Activated T-cell treated with anti-CD3 and anti-CD28 coated beads, Interleukin-2, amount 50 U/mL, for 1 hour (primary cell): Measurements from ENCODE around the gene TRIML1.

Experiments used
- DNase-seq: peaks from one replicate; pipeline ENCODE4 v3.0.0-alpha.2; 2020

The TRIML1 gene

GRCh38 chr4:188139141-188139540 is at the start of gene TRIML1:
Gene TRIML1 (plus strand): TSS chr4:188139441. CDS start chr4:188139559, 118 bp downstream.
- no peak for DNase-seq

DNA sequence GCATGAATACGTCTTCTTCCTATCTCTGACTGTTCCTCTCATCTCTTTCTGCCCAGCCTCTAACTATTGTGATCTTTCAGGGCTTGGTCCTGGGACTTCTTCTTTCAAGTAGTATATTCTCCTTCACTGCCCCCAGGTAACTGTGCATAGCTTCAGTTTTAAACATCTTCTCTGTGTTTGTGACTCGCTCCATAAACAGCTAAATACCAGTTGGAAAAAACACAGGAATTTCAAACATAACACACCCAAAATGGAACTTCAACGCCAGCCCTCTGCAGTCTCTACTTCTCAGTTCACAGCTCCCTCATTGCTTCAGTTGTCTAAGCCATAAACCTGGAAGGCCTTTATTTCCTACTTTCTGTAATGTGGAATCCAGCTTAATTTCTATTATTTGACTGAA is 46.4 kb upstream of the TRIML1 start:
- DNase-seq, result no peak

DNA sequence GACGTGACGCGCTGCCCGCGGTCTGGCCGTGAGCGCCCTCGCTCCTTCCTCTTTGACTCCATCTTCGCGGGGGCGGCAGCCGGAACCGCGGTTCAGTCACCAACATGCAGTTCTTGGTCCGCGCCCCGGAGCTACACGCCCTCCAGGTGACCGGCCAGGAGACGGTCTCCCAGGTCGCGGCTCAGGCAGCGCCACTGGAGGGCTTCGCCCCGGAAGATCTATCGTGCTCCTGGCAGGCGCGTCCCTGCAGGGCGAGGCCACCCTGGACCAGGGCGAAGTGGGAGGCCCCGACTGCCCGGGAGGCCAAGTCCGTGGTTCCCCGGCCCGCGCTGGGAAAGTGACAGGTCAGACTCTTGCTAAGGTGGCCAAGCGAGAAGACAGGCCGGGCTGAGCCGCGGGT is 32.8 kb upstream of the TRIML1 start:
- no peak for DNase-seq

- no peak for DNase-seq
These were observed 31.1 kb upstream of the TRIML1 start for GRCh38 chr4:188107931-188108843.

DNA sequence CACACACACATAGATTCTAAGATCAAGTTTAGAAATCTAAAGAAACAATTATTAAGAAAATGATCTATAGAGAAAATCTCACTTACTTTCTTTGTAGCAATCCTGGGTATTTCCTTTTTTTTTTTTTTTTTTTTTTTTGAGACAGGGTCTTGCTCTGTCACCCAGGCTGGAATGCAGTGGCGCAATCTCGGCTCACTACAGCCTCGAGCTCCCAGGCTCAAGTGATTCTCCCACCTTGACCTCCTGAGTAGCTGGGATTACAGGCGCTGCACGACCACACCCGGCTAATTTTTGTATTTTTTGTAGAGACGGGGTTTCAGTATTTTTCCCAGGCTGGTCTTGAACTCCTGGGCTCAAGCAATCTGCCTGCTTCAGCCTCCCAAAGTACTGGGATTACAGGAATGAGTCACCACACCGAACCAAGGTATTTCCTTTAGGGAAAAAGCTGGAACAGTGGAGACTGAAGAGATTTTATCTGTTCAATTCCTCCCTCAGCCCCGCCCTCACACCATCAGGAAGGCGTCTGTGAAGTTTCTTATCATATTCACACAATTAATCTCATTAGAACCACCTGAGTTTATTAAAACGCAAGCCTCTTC is 30.0 kb upstream of the TRIML1 start, which contains the start of gene TRIML2:
Gene TRIML2 (minus strand): TSS at position 447 of the 599 bp plus-strand sequence. CDS start 4,235 bp downstream, outside the sequence.
- DNase-seq, result no peak

- no peak for DNase-seq
These were observed 29.2 kb upstream of the TRIML1 start for GRCh38 chr4:188110036-188110435.

DNA sequence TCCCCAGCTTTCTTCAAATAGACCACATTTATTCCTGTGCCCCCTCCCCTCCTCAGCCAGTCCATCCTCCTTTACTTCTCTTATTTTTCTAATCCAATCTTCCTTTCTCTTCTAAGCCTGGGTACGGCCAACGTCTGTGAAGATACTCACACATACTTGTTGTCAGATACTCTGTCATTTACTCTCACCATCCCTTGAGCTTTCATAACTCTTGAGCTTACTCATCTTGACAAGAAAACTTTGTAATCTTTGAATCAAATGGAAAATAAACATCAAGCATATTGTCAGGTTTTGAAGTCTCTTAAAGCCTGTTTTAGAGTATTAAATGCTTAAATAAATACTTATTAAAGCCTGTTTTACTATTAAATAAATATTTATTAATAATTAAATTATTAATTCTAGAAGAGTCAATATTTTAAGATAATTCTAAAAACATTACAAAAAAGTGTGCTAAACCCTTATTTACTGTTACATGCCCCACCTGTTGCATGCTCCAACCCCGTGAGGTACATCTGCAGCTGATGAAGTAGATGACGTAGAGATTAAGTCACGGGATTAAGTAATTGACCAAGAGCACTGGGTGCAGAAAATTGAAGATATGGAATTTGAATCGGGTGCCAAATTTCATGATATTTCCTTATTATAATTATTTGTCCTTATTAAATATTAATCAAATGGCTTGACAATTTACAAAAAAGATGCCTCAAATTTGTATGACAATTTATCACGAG is 28.3 kb upstream of the TRIML1 start:
- DNase-seq, result no peak

GRCh38 chr4:188111955-188112354 is 27.3 kb upstream of the TRIML1 start:
- no peak for DNase-seq

- no peak for DNase-seq
These were observed 26.1 kb upstream of the TRIML1 start for GRCh38 chr4:188113156-188113555.

DNA sequence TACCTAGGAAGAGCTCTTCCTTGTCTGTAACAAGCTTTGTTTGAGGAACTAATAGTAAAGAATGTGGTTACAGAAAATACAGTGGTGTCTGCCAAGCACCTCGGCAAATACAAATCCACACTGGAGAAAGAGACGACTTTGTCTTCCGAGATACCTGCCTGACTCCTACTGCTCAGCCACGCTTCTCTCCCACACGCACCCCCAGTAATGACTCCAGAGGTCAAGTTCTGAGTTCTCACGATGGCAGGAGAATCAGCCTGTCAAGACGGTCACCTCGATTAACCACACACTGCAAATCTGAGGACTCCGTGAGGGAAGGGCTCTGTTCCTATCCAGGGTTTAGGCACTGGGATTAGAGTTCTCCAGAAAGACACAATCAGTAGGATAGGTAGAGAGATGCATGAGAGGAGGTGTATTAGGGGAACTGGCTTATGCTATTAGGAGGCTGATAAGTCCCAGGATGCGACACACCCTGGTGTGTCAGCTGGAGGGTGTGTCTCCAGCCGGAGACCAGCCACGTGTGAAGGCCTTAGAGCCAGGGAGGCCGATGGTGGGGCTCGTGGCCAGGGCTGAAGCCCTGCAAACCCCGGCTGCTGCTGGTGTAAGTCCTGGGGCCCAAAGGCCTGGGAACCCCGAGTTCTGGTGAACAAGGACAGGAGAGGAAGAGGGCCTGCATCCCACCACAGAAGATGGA is 21.5 kb upstream of the TRIML1 start:
- no peak for DNase-seq

GRCh38 chr4:188121530-188121929 is 17.7 kb upstream of the TRIML1 start:
- no peak for DNase-seq

DNA sequence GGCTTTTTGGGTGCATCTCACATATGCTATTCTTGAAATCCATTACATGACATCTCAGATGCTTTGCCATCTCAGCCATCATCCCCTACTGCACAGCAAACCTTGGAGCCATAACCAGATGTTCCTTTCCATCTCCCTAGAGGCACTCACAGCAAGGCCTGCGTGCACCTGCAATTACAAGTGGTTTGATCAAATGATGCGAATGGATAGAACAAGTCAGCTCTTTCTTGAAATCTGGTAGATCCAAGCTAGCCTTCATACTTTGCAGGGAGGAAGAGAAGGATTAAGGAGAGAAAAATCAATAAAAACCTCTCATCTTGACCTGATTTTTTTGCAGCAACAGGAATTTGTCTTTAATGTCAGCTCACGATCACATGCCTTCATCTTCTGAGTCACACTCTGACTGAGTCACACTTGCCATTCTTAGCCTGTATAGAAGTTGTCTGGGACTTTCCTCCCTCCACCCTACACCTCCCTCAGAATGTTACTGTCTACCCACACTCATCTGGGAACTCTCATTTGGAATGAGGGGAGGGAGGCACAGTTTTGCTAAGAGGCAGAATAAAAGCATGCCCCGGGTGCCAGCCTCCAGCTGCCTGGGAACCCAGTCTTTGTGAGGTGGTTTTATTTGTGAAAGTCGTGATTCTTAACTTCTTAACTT is 11.9 kb upstream of the TRIML1 start:
- DNase-seq, result no peak

DNA sequence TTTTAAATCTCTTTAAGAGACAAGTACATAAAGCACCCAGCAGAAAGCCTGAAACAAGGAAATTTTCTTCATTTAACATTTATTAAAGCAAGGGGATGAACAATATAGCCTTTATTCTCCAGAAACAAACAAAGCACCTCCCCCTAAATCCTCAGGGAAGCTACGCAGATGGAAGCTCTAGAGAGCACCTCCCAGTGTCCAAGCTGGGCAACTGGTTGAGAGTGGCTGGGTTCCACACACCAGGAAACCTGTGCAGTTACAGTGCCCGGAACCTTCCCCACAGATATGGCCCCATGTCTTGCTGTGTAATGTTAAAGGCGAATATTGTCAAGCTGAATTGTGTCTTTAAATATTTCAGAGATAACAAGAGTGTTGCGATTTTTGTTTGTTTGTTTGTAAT is 8.9 kb upstream of the TRIML1 start:
- DNase-seq, result no peak

DNA sequence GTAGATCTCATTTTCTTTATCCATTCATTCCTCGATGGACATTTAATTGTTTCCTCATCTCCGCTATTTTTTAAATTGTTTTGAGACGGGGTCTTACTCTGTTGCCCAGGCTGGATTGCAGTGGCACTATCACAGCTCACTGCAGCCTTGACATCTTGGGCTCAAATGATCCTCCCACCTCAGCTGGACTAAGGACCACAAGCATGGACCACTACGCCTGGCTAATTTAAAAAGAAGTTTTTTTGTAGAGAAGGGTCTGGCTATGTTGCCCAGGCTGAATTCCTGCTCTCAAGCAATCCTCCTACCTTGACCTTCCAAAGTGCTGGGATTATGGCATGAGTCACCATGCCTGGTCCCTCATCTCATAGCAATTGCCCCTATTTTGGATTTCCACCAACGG is 7.0 kb upstream of the TRIML1 start:
- no peak for DNase-seq

DNA sequence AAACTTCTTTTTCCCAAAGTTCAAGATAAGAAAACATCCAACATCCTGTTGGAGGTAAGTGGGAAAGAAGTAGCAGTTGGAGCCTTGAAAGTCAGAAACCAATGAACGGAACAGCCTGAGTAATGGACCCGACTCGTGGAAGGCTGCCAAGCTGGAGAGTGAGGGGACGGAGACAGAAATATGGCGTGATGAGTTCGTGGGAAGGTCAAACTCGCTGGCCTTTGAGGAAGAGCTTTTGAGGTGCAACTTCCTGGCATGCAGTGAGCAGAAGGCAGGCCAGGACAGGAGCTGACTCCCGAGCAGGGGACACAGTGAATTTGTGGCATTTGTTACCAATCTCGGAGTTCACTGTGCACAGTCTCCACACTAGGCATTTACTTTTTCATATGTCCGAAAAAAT is 1.0 kb upstream of the TRIML1 start:
- DNase-seq, result no peak

- no peak for DNase-seq
These were observed 430 bp downstream of the TRIML1 start for GRCh38 chr4:188139671-188140070.

GRCh38 chr4:188143731-188144130 is 4.5 kb downstream of the TRIML1 start:
- no peak for DNase-seq

GRCh38 chr4:188145601-188146000 is 6.4 kb downstream of the TRIML1 start:
- DNase-seq, result no peak

DNA sequence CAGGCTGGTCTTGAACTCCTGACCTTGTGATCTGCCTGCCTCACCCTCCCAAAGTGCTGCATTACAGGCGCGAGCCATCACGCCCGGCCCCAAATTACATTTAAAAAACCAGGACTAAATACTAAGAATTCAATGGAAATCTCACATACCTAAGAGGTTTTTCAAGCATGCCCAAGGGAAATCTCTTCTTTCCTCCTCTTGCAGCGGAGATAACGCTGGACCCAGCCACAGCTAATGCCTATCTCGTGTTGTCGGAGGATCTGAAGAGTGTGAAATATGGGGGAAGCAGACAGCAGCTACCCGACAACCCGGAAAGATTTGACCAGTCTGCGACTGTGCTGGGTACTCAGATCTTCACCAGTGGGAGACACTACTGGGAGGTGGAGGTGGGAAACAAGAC is 7.4 kb downstream of the TRIML1 start:
- no peak for DNase-seq

- DNase-seq, result no peak
These were observed 7.9 kb downstream of the TRIML1 start for GRCh38 chr4:188147176-188147575.

GRCh38 chr4:188147776-188148175 is 8.5 kb downstream of the TRIML1 start:
- no peak for DNase-seq

- no peak for DNase-seq
These were observed 15.6 kb downstream of the TRIML1 start for GRCh38 chr4:188154668-188155405.
